H1 (cell line): ENCODE measurements around the gene ZSWIM9. TPM values are rescaled to one million over a fixed set of nuclear protein-coding genes. Genes with fewer than 3 reads are reported as not detected.

Experiments used
- CTCF ChIA-PET: fragments of 300-600 bp; sonication (Branson Sonifier 250); formaldehyde crosslinking; loops from one replicate; lab custom pipeline; 2021; ENCODE audit not compliant: partially characterized antibody; lab: Charles Lee
- POLR2A ChIA-PET: fragments of 300-600 bp; sonication (Branson Sonifier 250); formaldehyde crosslinking; loops from one replicate; lab custom pipeline; 2021; ENCODE audit warnings: inconsistent platforms; ENCODE audit not compliant: partially characterized antibody; lab: Charles Lee
- DNase-seq, 2 experiments: peaks; one replicate each; pipeline versions ENCODE4 v3.0.0 to v3.0.0-alpha.2; 2010 to 2022; ENCODE audit warnings: low spot score in 2 of 2, low read depth in 1 of 2, mixed read lengths in 1 of 2
- FAIRE-seq: peaks from 2 replicates; lab custom pipeline; 2011; peaks lifted over from hg19 to GRCh38; lab: Jason Lieb, UNC
- H2AFZ ChIP-seq: 2 replicates; pipeline ENCODE4 v1.8.1; 2012; ENCODE audit warnings: low read length, inconsistent platforms
- H2AK5ac ChIP-seq: 2 replicates; pipeline ENCODE4 v1.6.1; 2013; ENCODE audit warnings: low read depth, low read length
- H2BK120ac ChIP-seq: replicated peaks from 2 replicates; pipeline ENCODE3; 2013; ENCODE audit warnings: low read depth, low read length, inconsistent platforms
- H2BK12ac ChIP-seq: 2 replicates; pipeline ENCODE4 v1.6.1; 2013; ENCODE audit warnings: low read depth, low read length
- H2BK15ac ChIP-seq: 2 replicates; pipeline ENCODE4 v1.6.1; 2013; ENCODE audit warnings: low read length
- H2BK20ac ChIP-seq: 2 replicates; pipeline ENCODE4 v1.6.1; 2013; ENCODE audit warnings: low read length
- H2BK5ac ChIP-seq: 2 replicates; pipeline ENCODE4 v1.6.1; 2013; ENCODE audit warnings: low read depth, low read length
- H3K14ac ChIP-seq: 2 replicates; pipeline ENCODE4 v1.6.1; 2013; ENCODE audit warnings: inconsistent platforms; ENCODE audit not compliant: insufficient read length
- H3K18ac ChIP-seq: 2 replicates; pipeline ENCODE4 v1.6.1; 2013; ENCODE audit warnings: low read length; ENCODE audit errors: extremely low read depth
- H3K23ac ChIP-seq: 2 replicates; pipeline ENCODE4 v1.6.1; 2013; ENCODE audit warnings: inconsistent platforms; ENCODE audit not compliant: insufficient read length
- H3K23me2 ChIP-seq: 2 replicates; pipeline ENCODE4 v1.6.1; 2013; ENCODE audit warnings: low read depth, low read length
- H3K27ac ChIP-seq: 2 replicates; pipeline ENCODE4 v1.6.1; 2011; ENCODE audit warnings: low read depth, low read length, inconsistent platforms
- H3K27me3 ChIP-seq, 4 experiments: replicated peaks in 1 of 4; 1 replicate in 1 of 4; 2 replicates in 3 of 4; pipeline versions ENCODE4 v1.6.1 to v1.8.1; 2011 to 2013; ENCODE audit warnings: low read length in 3 of 4, mild to moderate bottlenecking in 3 of 4, inconsistent platforms in 2 of 4, mixed read lengths in 2 of 4, moderate library complexity in 1 of 4; ENCODE audit not compliant: control insufficient read depth in 3 of 4, insufficient read depth in 3 of 4; ENCODE audit errors: extremely low read depth in 1 of 4
- H3K36me3 ChIP-seq, 4 experiments: 2 replicates each; pipeline versions ENCODE4 v1.6.1 to v1.8.1; 2011 to 2013; ENCODE audit warnings: mild to moderate bottlenecking in 4 of 4, low read length in 3 of 4, moderate library complexity in 2 of 4, control low read depth in 1 of 4, inconsistent platforms in 1 of 4; ENCODE audit not compliant: insufficient read depth in 4 of 4, control insufficient read depth in 2 of 4
- H3K4ac ChIP-seq: replicated peaks from 2 replicates; pipeline ENCODE3; 2013; ENCODE audit warnings: low read length, low read depth, mixed read lengths, inconsistent platforms; ENCODE audit not compliant: insufficient read length
- H3K4me1 ChIP-seq, 4 experiments: replicated peaks in 1 of 4; 1 replicate in 1 of 4; 2 replicates in 3 of 4; pipeline versions ENCODE4 v1.6.1 to v1.8.1; 2011 to 2013; ENCODE audit warnings: low read length in 3 of 4, inconsistent platforms in 2 of 4, mixed read lengths in 1 of 4; ENCODE audit not compliant: insufficient read depth in 4 of 4, control insufficient read depth in 3 of 4
- H3K4me2 ChIP-seq, 2 experiments: 2 replicates each; pipeline versions ENCODE4 v1.6.1 to v1.8.1; 2011 to 2013; ENCODE audit warnings: low read depth in 2 of 2, low read length in 2 of 2, control low read depth in 1 of 2, inconsistent platforms in 1 of 2, mild to moderate bottlenecking in 1 of 2; ENCODE audit not compliant: insufficient read depth in 1 of 2
- H3K4me3 ChIP-seq, 4 experiments: fragments of 200-600, 300-600 bp in 1 of 4; sonication (generic), shearing (Covaris generic), sonication (Bioruptor Twin) in 1 of 4; 2 replicates each; pipeline versions ENCODE4 v1.5.1 to v1.8.1; 2011 to 2016; ENCODE audit warnings: low read length in 4 of 4, low read depth in 3 of 4, control low read depth in 2 of 4, inconsistent platforms in 2 of 4, mild to moderate bottlenecking in 2 of 4, mixed read lengths in 1 of 4, moderate library complexity in 1 of 4; ENCODE audit not compliant: insufficient read depth in 2 of 4; ENCODE audit errors: extremely low read depth in 1 of 4
- H3K56ac ChIP-seq: replicated peaks from 2 replicates; pipeline ENCODE3; 2013; ENCODE audit warnings: low read depth, mild to moderate bottlenecking, mixed read lengths, low read length, inconsistent platforms; ENCODE audit not compliant: insufficient read length
- H3K79me1 ChIP-seq: 2 replicates; pipeline ENCODE4 v1.6.1; 2013; ENCODE audit warnings: low read depth, low read length, control low read depth
- H3K79me2 ChIP-seq, 2 experiments: 2 replicates each; pipeline versions ENCODE4 v1.6.1 to v1.8.1; 2012 to 2013; ENCODE audit warnings: low read length in 2 of 2, mild to moderate bottlenecking in 2 of 2, inconsistent platforms in 1 of 2; ENCODE audit not compliant: insufficient read depth in 2 of 2, control insufficient read depth in 1 of 2
- H3K9ac ChIP-seq, 4 experiments: replicated peaks in 1 of 4; 1 replicate in 1 of 4; 2 replicates in 3 of 4; pipeline versions ENCODE4 v1.6.1 to v1.8.1; 2011 to 2013; ENCODE audit warnings: low read depth in 3 of 4, low read length in 3 of 4, control low read depth in 2 of 4, mild to moderate bottlenecking in 2 of 4, moderate library complexity in 2 of 4, inconsistent platforms in 1 of 4; ENCODE audit errors: extremely low read depth in 1 of 4
- H3K9me3 ChIP-seq, 2 experiments: 2 replicates each; pipeline versions ENCODE4 v1.6.1 to v1.8.1; 2012 to 2013; ENCODE audit warnings: mild to moderate bottlenecking in 2 of 2, moderate library complexity in 2 of 2, control low read depth in 1 of 2, inconsistent platforms in 1 of 2, low read depth in 1 of 2, low read length in 1 of 2, mixed read lengths in 1 of 2; ENCODE audit not compliant: insufficient read depth in 2 of 2
- H4K20me1 ChIP-seq, 2 experiments: replicated peaks in 1 of 2; 2 replicates each; pipeline versions ENCODE3 to v1.8.1; 2011 to 2013; ENCODE audit warnings: inconsistent platforms in 2 of 2, low read length in 2 of 2, mild to moderate bottlenecking in 1 of 2; ENCODE audit not compliant: insufficient read depth in 2 of 2, control insufficient read depth in 1 of 2
- H4K5ac ChIP-seq: 2 replicates; pipeline ENCODE4 v1.6.1; 2013; ENCODE audit warnings: low read length, low read depth, mixed read lengths, inconsistent platforms; ENCODE audit not compliant: insufficient read length
- H4K8ac ChIP-seq: 2 replicates; pipeline ENCODE4 v1.8.0; 2013; ENCODE audit warnings: mild to moderate bottlenecking, moderate library complexity, low read length, inconsistent platforms; ENCODE audit not compliant: insufficient read depth; ENCODE audit errors: extremely low read depth
- H4K91ac ChIP-seq: replicated peaks from 2 replicates; pipeline ENCODE3; 2013; ENCODE audit warnings: low read length, mixed read lengths, inconsistent platforms; ENCODE audit not compliant: insufficient read length
- ASH2L ChIP-seq: fragments of 200-600, 300-600 bp; sonication (generic); IDR thresholded peaks from one replicate; pipeline ENCODE4 v1.7.1; 2017; ENCODE audit warnings: low read length
- BRCA1 ChIP-seq: IDR thresholded peaks from 2 replicates; pipeline ENCODE4 v1.6.1; 2012; ENCODE audit warnings: low read depth, low read length, improper control_type of control experiment
- GABPA ChIP-seq: IDR thresholded peaks from 2 replicates; pipeline ENCODE4 v1.6.1; 2011; ENCODE audit warnings: mild to moderate bottlenecking, low read length, moderate library complexity, borderline replicate concordance; ENCODE audit not compliant: insufficient read depth
- HDAC2 ChIP-seq, 2 experiments: fragments of 300-600 bp in 1 of 2; sonication (generic) in 1 of 2; IDR thresholded peaks; 2 replicates each; pipeline ENCODE4 v1.6.1; 2011 to 2012; ENCODE audit warnings: low read depth in 2 of 2, low read length in 2 of 2, mild to moderate bottlenecking in 2 of 2, moderate library complexity in 2 of 2, borderline replicate concordance in 1 of 2, inconsistent platforms in 1 of 2
- HDAC6 ChIP-seq: IDR thresholded peaks from one replicate; pipeline ENCODE4 v1.7.1; 2012; ENCODE audit warnings: low read depth, mild to moderate bottlenecking, inconsistent platforms, low read length, moderate library complexity
- KDM4A ChIP-seq: IDR thresholded peaks from one replicate; pipeline ENCODE4 v1.7.1; 2012; ENCODE audit warnings: low read depth, mild to moderate bottlenecking, moderate library complexity, low read length, inconsistent platforms; ENCODE audit not compliant: severe bottlenecking
- POU5F1 ChIP-seq: IDR thresholded peaks from 2 replicates; pipeline ENCODE4 v1.6.1; 2011; ENCODE audit warnings: low read depth, mild to moderate bottlenecking, low read length, moderate library complexity
- RAD21 ChIP-seq, 2 experiments: IDR thresholded peaks in 1 of 2; conservative IDR thresholded peaks in 1 of 2; 2 replicates each; pipeline ENCODE4 v1.6.1; 2011; ENCODE audit warnings: low read depth in 2 of 2, low read length in 2 of 2, improper control_type of control experiment in 1 of 2, inconsistent platforms in 1 of 2, mild to moderate bottlenecking in 1 of 2, moderate library complexity in 1 of 2
- TAF7 ChIP-seq: optimal IDR thresholded peaks from 2 replicates; pipeline ENCODE3; 2011; ENCODE audit warnings: low read depth, mild to moderate bottlenecking, inconsistent platforms, low read length, moderate library complexity, borderline replicate concordance
- TBP ChIP-seq: IDR thresholded peaks from 2 replicates; pipeline ENCODE4 v1.6.1; 2011; ENCODE audit warnings: low read depth, low read length, improper control_type of control experiment
- WGBS, 2 experiments: shearing (Covaris generic) in 1 of 2; methylation state at CpG; one replicate each; pipeline versions ENCODE4 v1.1.6 to v1.1.7; 2013 to 2015; ENCODE audit warnings: low lambda C conversion rate in 2 of 2, mixed read lengths in 2 of 2, inconsistent platforms in 1 of 2, low coverage in 1 of 2, missing lambda C conversion rate in 1 of 2; ENCODE audit not compliant: insufficient replicate concordance in 2 of 2, insufficient coverage in 1 of 2, insufficient read length in 1 of 2; ENCODE audit errors: extremely low coverage in 1 of 2, missing lambda C conversion rate in 1 of 2; 5-methylcytosine and 5-hydroxymethylcytosine counted together
- polyA plus RNA-seq, 7 experiments: library from polyadenylated mRNA; depleted of rRNA in 3 of 7; stranded (reverse) in 5 of 7; unstranded in 2 of 7; fragments of >200 nt in 5 of 7; fragments of 200-250 nt in 2 of 7; gene quantifications; 1 replicate in 5 of 7; 2 replicates in 1 of 7; 4 replicates in 1 of 7; pipeline versions ENCODE4 v1.2.1 to v1.2.3, GENCODE V29; 2011 to 2013; ENCODE audit warnings: missing spikeins in 2 of 7, mixed read lengths in 2 of 7
- total RNA-seq: library from RNA; stranded (reverse); fragmentation: NEBNext Ultra II Directional; extraction: Animal tissue kit (Norgen Biotek cat#: 25700); gene quantifications from 2 replicates; pipeline ENCODE4 v1.2.1, GENCODE V29; 2021

The ZSWIM9 gene
- total and polyA plus RNA-seq, 2 of the 8 experiments (the other 6 are each of a cell fraction or from before 2014, with no cell fraction given): 1.5 to 10.4 TPM

DNA sequence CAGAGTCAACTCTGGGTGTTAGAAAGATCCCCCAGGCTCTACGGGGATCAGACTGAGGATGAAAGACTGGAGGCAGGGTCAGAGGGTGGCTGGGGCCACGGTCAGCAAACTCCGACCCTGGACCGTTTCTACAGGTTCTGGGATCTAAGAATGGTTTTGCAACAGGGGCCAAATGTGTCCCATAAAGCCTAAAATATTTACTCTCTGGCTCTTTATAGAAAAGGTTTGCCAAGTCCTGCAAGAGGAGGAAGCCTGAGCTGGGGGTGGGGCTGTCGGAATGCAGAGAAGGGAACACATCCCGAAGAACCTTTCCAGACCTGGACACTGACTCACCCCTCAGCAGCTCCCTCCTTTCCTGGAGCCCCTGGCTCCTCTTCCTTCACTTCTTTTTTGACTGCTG is 21.1 kb upstream of the ZSWIM9 start:
- H3K23ac ChIP-seq: no peak overlapping the region
- H3K14ac ChIP-seq: no peak overlapping the region
- no peak overlapping the region for H2BK20ac ChIP-seq
- H3K79me1 ChIP-seq: no peaks in the 10 kb centered on the region
- FAIRE-seq (no peak), DNase-seq (no peak)
- WGBS, 2 experiments: 97% methylated on average over 6 of the region's 6 CpGs; no CpG with 5 or more reads in 1 of the 2 experiments
- no peaks in the 10 kb centered on the region for H3K79me2 ChIP-seq
- no peak overlapping the region for H4K91ac ChIP-seq
- peaks cover 0 to 3% of the 10 kb centered on the region in 2 experiments for H4K20me1 ChIP-seq
- no peak overlapping the region for H3K4ac ChIP-seq
- no peak overlapping the region for H2AFZ ChIP-seq
- H2BK12ac ChIP-seq: no peak overlapping the region
- H3K9me3 ChIP-seq: no peaks in the 10 kb centered on the region
- H3K4me3 ChIP-seq: no peak overlapping the region
- H2AK5ac ChIP-seq: no peak overlapping the region
- H2BK5ac ChIP-seq: no peak overlapping the region
- no peak overlapping the region for H3K56ac ChIP-seq
- peaks cover 12 to 53% (median 25%) of the 10 kb centered on the region in 4 experiments; a peak in 7 of 8 replicates for H3K36me3 ChIP-seq
- H4K5ac ChIP-seq: no peak overlapping the region
- H4K8ac ChIP-seq: no peak overlapping the region
- no peaks in the 10 kb centered on the region for H3K4me1 ChIP-seq
- no peak overlapping the region for H2BK15ac ChIP-seq
- ChIA-PET CTCF (interaction anchor here (1.0 to 7.7 kb wide), 3 partner anchors 8 to 185 kb away, joined by 3 to 65 read pairs (median 49); no protein-coding TSS in a partner anchor), POLR2A (interaction anchor here (1.2 kb wide), 1 partner anchor 10 kb away, joined by 3 read pairs; no protein-coding TSS in a partner anchor)
- H3K27ac ChIP-seq: no peak overlapping the region
- H3K18ac ChIP-seq: no peak overlapping the region
- H2BK120ac ChIP-seq: no peak overlapping the region
- H3K27me3 ChIP-seq: no peaks in the 10 kb centered on the region
- H3K4me2 ChIP-seq: no peak overlapping the region
- H3K9ac ChIP-seq: no peak overlapping the region
- H3K23me2 ChIP-seq: peaks cover 2% of the 10 kb centered on the region; the same call in 1 of the 2 replicates
- TF ChIP-seq TBP: no peak
- TF ChIP-seq ASH2L: no peak
- no peak for TF ChIP-seq POU5F1
- no peak for TF ChIP-seq TAF7
- TF ChIP-seq RAD21 (IDR thresholded peaks at IDR 0.05 in 1 of 2, conservative IDR thresholded peaks at IDR 0.05 in 1 of 2; ENCODE audit: low read depth in 2 of 2, low read length in 2 of 2): no peak
- TF ChIP-seq HDAC6: no peak
- no peak for TF ChIP-seq BRCA1
- no peak for TF ChIP-seq GABPA
- TF ChIP-seq KDM4A: no peak
- TF ChIP-seq HDAC2 (IDR thresholded peaks at IDR 0.05; ENCODE audit: borderline replicate concordance in 1 of 2, low read depth in 2 of 2, low read length in 2 of 2): no peak
